Inflammatory macrophage treated with lipopolysaccharide for 4 hours (primary cell): ENCODE data around the gene BRIP1.
A peak's percentile ranks its signal among the peaks of the same experiment; 100 is the strongest.
"Not testable (repeated sequence)": the region's sequence is repeated elsewhere in the genome, so short reads cannot be mapped to it uniquely, and the experiment has no call there.

Experiments used
- DNase-seq: peaks from one replicate; pipeline ENCODE4 v3.0.0-alpha.2; 2020

BRIP1 gene

GRCh38 chr17:61722398-61722797 lies 140.9 kb downstream of the BRIP1 start:
- no peak for DNase-seq

- no peak for DNase-seq
These were observed 143.1 kb downstream of the BRIP1 start for GRCh38 chr17:61720016-61720795.

- DNase-seq = not testable (repeated sequence)
These were observed 144.1 kb downstream of the BRIP1 start for GRCh38 chr17:61719220-61719619.

GRCh38 chr17:61718022-61718421 lies 145.3 kb downstream of the BRIP1 start:
- no peak for DNase-seq

GRCh38 chr17:61717352-61717751 lies 146.0 kb downstream of the BRIP1 start:
- DNase-seq = no peak

GRCh38 chr17:61716225-61716829 lies 147.0 kb downstream of the BRIP1 start:
- no peak for DNase-seq

- no peak for DNase-seq
These were observed 148.0 kb downstream of the BRIP1 start for GRCh38 chr17:61715348-61715747.

GRCh38 chr17:61714300-61714699 lies 149.0 kb downstream of the BRIP1 start:
- DNase-seq = no peak

GRCh38 chr17:61713035-61713434 lies 150.3 kb downstream of the BRIP1 start:
- no peak for DNase-seq

- DNase-seq = no peak
These were observed 152.8 kb downstream of the BRIP1 start for GRCh38 chr17:61710546-61710945.

GRCh38 chr17:61709567-61709966 lies 153.8 kb downstream of the BRIP1 start:
- DNase-seq = no peak

GRCh38 chr17:61704935-61705449 lies 158.3 kb downstream of the BRIP1 start:
- no peak for DNase-seq

- no peak for DNase-seq
These were observed 160.9 kb downstream of the BRIP1 start for GRCh38 chr17:61702450-61702849.

GRCh38 chr17:61701978-61702377 lies 161.3 kb downstream of the BRIP1 start:
- no peak for DNase-seq

- DNase-seq = no peak
These were observed 162.0 kb downstream of the BRIP1 start for GRCh38 chr17:61701334-61701733.

GRCh38 chr17:61700252-61700651 lies 163.1 kb downstream of the BRIP1 start:
- DNase-seq = no peak

- no peak for DNase-seq
These were observed 163.6 kb downstream of the BRIP1 start for GRCh38 chr17:61699694-61700093.

- DNase-seq = no peak
These were observed 164.3 kb downstream of the BRIP1 start for GRCh38 chr17:61699032-61699431.

- no peak for DNase-seq
These were observed 165.1 kb downstream of the BRIP1 start for GRCh38 chr17:61698244-61698643.

GRCh38 chr17:61695779-61696337 lies 167.5 kb downstream of the BRIP1 start:
- DNase-seq = no peak

- DNase-seq = no peak
These were observed 169.2 kb downstream of the BRIP1 start for GRCh38 chr17:61694095-61694494.

- peak; percentile 41 for DNase-seq
These were observed 173.6 kb downstream of the BRIP1 start for GRCh38 chr17:61689610-61690180.

GRCh38 chr17:61687769-61688168 lies 175.6 kb downstream of the BRIP1 start:
- DNase-seq = no peak

- DNase-seq = no peak
These were observed 177.2 kb downstream of the BRIP1 start for GRCh38 chr17:61686113-61686512.
